K562 (cell line): Measurements from ENCODE around the gene EIF4E3. TPM values are rescaled to one million over a fixed set of nuclear protein-coding genes. Genes with fewer than 3 reads are reported as not detected.

Experiments
- ATAC-seq: fragments of 200-7000 bp; cut with Tn5 transposase; 3 replicates; pipeline ENCODE4 v1.9.1; 2020; ENCODE audit warnings: moderate library complexity
- BruUV-seq: library from RNA; stranded (reverse); fragments of 400-500 nt; replicated peaks from 2 replicates; lab custom pipeline; 2021; lab: Mats Ljungman, UMichigan
- CTCF ChIA-PET: fragments of 300-600 bp; formaldehyde crosslinking; extraction: SDS; loops from one replicate; lab custom pipeline; 2021; ENCODE audit warnings: low intra/inter-chr PET ratio; lab: Yijun Ruan, JAX
- POLR2A ChIA-PET: fragments of 300-600, 350-650 bp; sonication (Branson Sonifier 250); formaldehyde crosslinking; extraction: SDS; loops from one replicate; lab custom pipeline; 2021; ENCODE audit warnings: antibody characterized with exemption, inconsistent platforms; lab: Yijun Ruan, JAX
- DNase-seq, 4 experiments: peaks; one replicate each; pipeline versions ENCODE4 v3.0.0 to v3.0.0-alpha.2; 2011 to 2018; ENCODE audit warnings: low spot score in 3 of 4, mixed read lengths in 3 of 4; ENCODE audit errors: extremely low read depth in 1 of 4
- FAIRE-seq: peaks from 2 replicates; lab custom pipeline; 2011; peaks lifted over from hg19 to GRCh38; lab: Jason Lieb, UNC
- H2AFZ ChIP-seq: 2 replicates; pipeline ENCODE4 v1.6.0; 2011; ENCODE audit warnings: low read depth, low read length, control low read depth, inconsistent platforms
- H3K27ac ChIP-seq: fragments of 200-600 bp; 3 replicates; pipeline ENCODE4 v1.8.0; 2011; ENCODE audit warnings: low read depth, mild to moderate bottlenecking, control low read depth, inconsistent platforms, low read length, moderate library complexity, mixed read lengths; ENCODE audit errors: extremely low read depth
- H3K27me3 ChIP-seq, 2 experiments: fragments of 300-600 bp in 1 of 2; 2 replicates in 1 of 2; 3 replicates in 1 of 2; pipeline versions ENCODE4 v1.6.0 to v1.8.0; 2011; ENCODE audit warnings: inconsistent platforms in 2 of 2, low read length in 2 of 2, mild to moderate bottlenecking in 1 of 2, mixed read lengths in 1 of 2, moderate library complexity in 1 of 2; ENCODE audit not compliant: control insufficient read depth in 2 of 2, insufficient read depth in 2 of 2
- H3K36me3 ChIP-seq: fragments of 300-600 bp; 3 replicates; pipeline ENCODE4 v1.8.0; 2011; ENCODE audit warnings: mild to moderate bottlenecking, low read length, inconsistent platforms; ENCODE audit not compliant: control insufficient read depth, insufficient read depth
- H3K4me1 ChIP-seq, 2 experiments: fragments of 200-600 bp in 1 of 2; replicated peaks in 1 of 2; 2 replicates in 1 of 2; 3 replicates in 1 of 2; pipeline versions ENCODE4 v1.5.1 to v1.8.0; 2011; ENCODE audit warnings: inconsistent platforms in 2 of 2, low read length in 2 of 2, mild to moderate bottlenecking in 1 of 2, mixed read lengths in 1 of 2, moderate library complexity in 1 of 2; ENCODE audit not compliant: control insufficient read depth in 2 of 2, insufficient read depth in 2 of 2
- H3K4me2 ChIP-seq: 2 replicates; pipeline ENCODE4 v1.6.1; 2011; ENCODE audit warnings: low read length, control low read depth, inconsistent platforms, mixed read lengths; ENCODE audit not compliant: insufficient read depth
- H3K4me3 ChIP-seq: fragments of 200-600 bp; sonication (generic), shearing (Covaris generic); 2 replicates; pipeline ENCODE4 v1.5.1; 2016; ENCODE audit warnings: control low read depth, inconsistent platforms
- H3K79me2 ChIP-seq: fragments of 200-600 bp; 3 replicates; pipeline ENCODE4 v1.8.0; 2011; ENCODE audit warnings: low read length, inconsistent platforms; ENCODE audit not compliant: control insufficient read depth, insufficient read depth
- H3K9ac ChIP-seq, 2 experiments: 2 replicates each; pipeline versions ENCODE4 v1.6.0 to v1.6.1; 2011; ENCODE audit warnings: low read depth in 2 of 2, low read length in 2 of 2, control low read depth in 1 of 2, inconsistent platforms in 1 of 2, mild to moderate bottlenecking in 1 of 2, mixed read lengths in 1 of 2; ENCODE audit not compliant: insufficient read depth in 1 of 2
- H3K9me1 ChIP-seq: one replicate; pipeline ENCODE4 v1.6.0; 2011; ENCODE audit warnings: inconsistent platforms, mild to moderate bottlenecking, low read length, moderate library complexity; ENCODE audit not compliant: control insufficient read depth, insufficient read depth
- H3K9me3 ChIP-seq: replicated peaks from 2 replicates; pipeline ENCODE4 v1.5.1; 2011; ENCODE audit warnings: low read depth, low read length, inconsistent platforms; ENCODE audit not compliant: control insufficient read depth, insufficient read depth
- H4K20me1 ChIP-seq: replicated peaks from 2 replicates; pipeline ENCODE4 v1.6.1; 2011; ENCODE audit warnings: low read length, inconsistent platforms, mixed read lengths; ENCODE audit not compliant: control insufficient read depth, insufficient read depth
- BRD9 ChIP-seq: fragments of 450-650 bp; IDR thresholded peaks from 2 replicates; pipeline ENCODE4 v1.6.1; 2018; ENCODE audit warnings: low read depth; ENCODE audit not compliant: partially characterized antibody
- CREBBP ChIP-seq: IDR thresholded peaks from one replicate; pipeline ENCODE4 v1.6.1; 2012; ENCODE audit warnings: low read depth, mild to moderate bottlenecking, control low read depth, inconsistent platforms, low read length
- FOXP4 ChIP-seq: sonication (generic); formaldehyde crosslinking; IDR thresholded peaks from 2 replicates; pipeline ENCODE4 v1.8.0; 2022; ENCODE audit warnings: mild to moderate bottlenecking, missing genetic modification reagents, borderline replicate concordance
- GABPB1 ChIP-seq: sonication (generic); formaldehyde crosslinking; IDR thresholded peaks from 2 replicates; pipeline ENCODE4 v1.8.0; 2022; ENCODE audit warnings: mild to moderate bottlenecking, missing genetic modification reagents
- KLF13 ChIP-seq: fragments of 450-650 bp; IDR thresholded peaks from 2 replicates; pipeline ENCODE4 v1.6.1; 2016; ENCODE audit warnings: missing genetic modification characterization, low read depth, mild to moderate bottlenecking, missing compliant biosample characterization, moderate library complexity, borderline replicate concordance
- MITF ChIP-seq: IDR thresholded peaks from 2 replicates; pipeline ENCODE4 v1.6.1; 2014; ENCODE audit warnings: antibody characterized with exemption
- PATZ1 ChIP-seq: fragments of 250-450 bp; sonication (Bioruptor Pico); IDR thresholded peaks from 2 replicates; pipeline ENCODE4 v1.5.0; 2020; ENCODE audit warnings: mild to moderate bottlenecking, borderline replicate concordance
- ZBTB1 ChIP-seq: sonication (generic); formaldehyde crosslinking; IDR thresholded peaks from 2 replicates; pipeline ENCODE4 v1.8.1; 2023; ENCODE audit warnings: missing genetic modification reagents, low read depth, mild to moderate bottlenecking, borderline replicate concordance
- WGBS: fragments of 100-300 bp; shearing (Covaris generic); methylation state at CpG from one replicate; pipeline ENCODE4 v1.1.6; 2016; ENCODE audit warnings: low coverage, mixed read lengths; ENCODE audit not compliant: insufficient coverage; ENCODE audit errors: missing lambda C conversion rate; 5-methylcytosine and 5-hydroxymethylcytosine counted together
- in situ Hi-C: fragments of 300-500 bp; cut with MboI; formaldehyde crosslinking; loops from 4 replicates; pipeline ENCODE4 v1.15.0; 2018; ENCODE audit warnings: inconsistent platforms, mixed read lengths
- intact Hi-C: fragments of 100-400 bp; cut with micrococcal nuclease; formaldehyde crosslinking; loops from 2 replicates; pipeline ENCODE4 v1.14.2; 2022
- polyA plus RNA-seq, 8 experiments: library from polyadenylated mRNA; depleted of rRNA in 4 of 8; stranded (reverse) in 5 of 8; unstranded in 3 of 8; fragments of >200 nt; fragmentation: Nextera tagmentation in 2 of 8; fragmentation: Illumina TruSeq in 1 of 8; extraction: Ambion mirVana in 2 of 8; extraction: Trizol in 1 of 8; gene quantifications; 2 replicates each; pipeline versions ENCODE4 v1.2.1 to v1.2.3, GENCODE V29; 2011 to 2014; ENCODE audit warnings: inconsistent platforms in 1 of 8, missing spikeins in 1 of 8
- total RNA-seq, 7 experiments: library from RNA; depleted of rRNA in 6 of 7; stranded (reverse); fragments of >200 nt in 6 of 7; fragmentation: Illumina TruSeq in 2 of 7; extraction: Trizol in 2 of 7; gene quantifications; 2 replicates each; pipeline versions ENCODE4 v1.2.1 to v1.2.3, GENCODE V29; 2011 to 2021; ENCODE audit warnings: low replicate concordance in 1 of 7

EIF4E3 gene
- total and polyA plus RNA-seq, 9 of the 15 experiments (the other 6 are each of a cell fraction or from before 2014, with no cell fraction given), result 0.18 to 2.5 (median 1.1) TPM

GRCh38 chr3:71732637-71733036, 7.4 kb upstream of the EIF4E3 start:
- ATAC-seq, result no peak
- in situ Hi-C loops, result loop anchor here (5.0 to 10.0 kb wide), 2 partner anchors 120 to 532 kb away; no protein-coding TSS in a partner anchor
- no peaks in the 10 kb centered on the region for H3K36me3 ChIP-seq
- POLR2A ChIA-PET, result interaction anchor here (0.6 to 1.2 kb wide), 2 partner anchors 8 to 72 kb away, joined by 4 read pairs; no protein-coding TSS in a partner anchor
- H2AFZ ChIP-seq, result no peak overlapping the region
- TF ChIP-seq KLF13 (tag), result no peak
- TF ChIP-seq PATZ1 (CRISPR knock-in tag), result no peak
- no peak for TF ChIP-seq GABPB1 (CRISPR knock-in tag)
- TF ChIP-seq CREBBP, result no peak
- TF ChIP-seq MITF, result no peak
- no peak for TF ChIP-seq FOXP4 (CRISPR knock-in tag)
- TF ChIP-seq BRD9, result no peak
- TF ChIP-seq ZBTB1, result no peak
- no TSS peak for BruUV-seq
- 6% methylated on average over 4 of the region's 4 CpGs for WGBS
- no peak for FAIRE-seq
- no peak overlapping the region for H3K27ac ChIP-seq
- H3K4me3 ChIP-seq, result no peak overlapping the region
- no peak overlapping the region for H3K4me2 ChIP-seq
- H3K9me3 ChIP-seq, result no peaks in the 10 kb centered on the region
- H3K27me3 ChIP-seq, result no peaks in the 10 kb centered on the region; a peak in 1 of 5 replicates
- CTCF ChIA-PET, result no interaction called here
- no peaks in the 10 kb centered on the region for H3K79me2 ChIP-seq
- no peaks in the 10 kb centered on the region for H3K9me1 ChIP-seq
- no peaks in the 10 kb centered on the region for H4K20me1 ChIP-seq
- H3K4me1 ChIP-seq, result no peaks in the 10 kb centered on the region
- intact Hi-C loops, result no loop called here
- H3K9ac ChIP-seq, result no peak overlapping the region
- no peak for DNase-seq
